ENCODE data around the gene UCKL1.
"Not testable (repeated sequence)": the region's sequence is repeated elsewhere in the genome, so short reads cannot be mapped to it uniquely, and the experiment has no call there.

UCKL1 gene

DNA sequence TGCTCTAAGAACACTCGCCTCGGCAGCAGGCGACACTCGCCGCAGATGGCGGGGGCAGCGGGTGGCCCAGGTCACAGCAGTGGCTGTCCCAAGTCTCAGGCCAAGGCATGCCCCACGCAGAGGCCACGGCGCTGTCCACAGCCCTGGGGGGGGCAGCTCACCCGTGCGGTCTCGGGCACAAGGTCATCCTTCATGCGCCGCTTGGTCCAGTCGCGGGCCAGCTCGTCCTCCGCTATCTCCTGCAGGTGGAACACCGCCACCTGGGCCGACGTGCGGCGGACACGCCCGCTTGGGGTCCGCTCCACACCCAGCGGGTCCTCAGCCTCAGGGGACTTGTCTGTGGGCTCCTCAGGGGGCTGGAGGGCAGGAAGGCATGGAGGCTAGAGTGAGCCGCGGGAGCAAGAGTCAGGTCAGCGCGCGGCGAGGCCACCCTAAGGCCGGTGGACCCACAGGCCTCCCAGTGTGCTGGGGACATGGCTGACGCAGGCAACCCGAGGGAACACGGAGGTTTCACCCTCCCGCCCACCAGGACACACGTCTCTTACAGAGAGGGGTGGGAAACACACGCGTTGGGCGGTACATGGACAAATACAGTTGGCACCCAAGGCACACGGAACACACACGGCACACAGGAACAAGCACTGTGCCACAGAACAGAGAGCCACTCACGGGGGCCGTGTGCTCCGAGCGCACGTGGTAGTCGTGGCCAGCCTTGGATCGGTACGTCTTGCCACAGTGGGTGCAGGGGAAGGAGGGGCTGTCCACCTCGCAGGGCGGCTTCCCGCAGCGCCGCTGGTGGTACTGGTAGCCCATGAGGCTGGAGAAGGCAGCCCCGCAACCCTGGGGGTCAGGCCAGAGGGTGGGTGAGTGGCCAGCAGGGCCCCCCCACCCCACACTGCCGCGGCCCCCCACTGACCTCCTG lies 6.5 kb upstream of the UCKL1 start:
- DNase-seq (ENCODE audit: low read depth), result no peak
- TF ChIP-seq MAX (IDR thresholded peaks at IDR 0.05; ENCODE audit: low read depth, low read length) (no peak), POLR2A (IDR thresholded peaks at IDR 0.05; ENCODE audit: extremely low read depth, insufficient read length) (no peak), MYC (IDR thresholded peaks at IDR 0.05; ENCODE audit: low read depth, low read length) (no peak), CTCF (IDR thresholded peaks at IDR 0.05; ENCODE audit: low read depth, low read length) (no peak)
- H3K4me3 ChIP-seq (ENCODE audit: low read depth, low read length), result no peak overlapping the region

- DNase-seq (ENCODE audit: low read depth), result no peak
- TF ChIP-seq MAX (IDR thresholded peaks at IDR 0.05; ENCODE audit: low read depth, low read length) (no peak), MYC (IDR thresholded peaks at IDR 0.05; ENCODE audit: low read depth, low read length) (no peak), POLR2A (IDR thresholded peaks at IDR 0.05; ENCODE audit: extremely low read depth, insufficient read length) (no peak), CTCF (IDR thresholded peaks at IDR 0.05; ENCODE audit: low read depth, low read length) (no peak)
- no peak overlapping the region for H3K4me3 ChIP-seq (ENCODE audit: low read depth, low read length)
These were observed 5.6 kb upstream of the UCKL1 start for GRCh38 chr20:63961664-63962425.

DNA sequence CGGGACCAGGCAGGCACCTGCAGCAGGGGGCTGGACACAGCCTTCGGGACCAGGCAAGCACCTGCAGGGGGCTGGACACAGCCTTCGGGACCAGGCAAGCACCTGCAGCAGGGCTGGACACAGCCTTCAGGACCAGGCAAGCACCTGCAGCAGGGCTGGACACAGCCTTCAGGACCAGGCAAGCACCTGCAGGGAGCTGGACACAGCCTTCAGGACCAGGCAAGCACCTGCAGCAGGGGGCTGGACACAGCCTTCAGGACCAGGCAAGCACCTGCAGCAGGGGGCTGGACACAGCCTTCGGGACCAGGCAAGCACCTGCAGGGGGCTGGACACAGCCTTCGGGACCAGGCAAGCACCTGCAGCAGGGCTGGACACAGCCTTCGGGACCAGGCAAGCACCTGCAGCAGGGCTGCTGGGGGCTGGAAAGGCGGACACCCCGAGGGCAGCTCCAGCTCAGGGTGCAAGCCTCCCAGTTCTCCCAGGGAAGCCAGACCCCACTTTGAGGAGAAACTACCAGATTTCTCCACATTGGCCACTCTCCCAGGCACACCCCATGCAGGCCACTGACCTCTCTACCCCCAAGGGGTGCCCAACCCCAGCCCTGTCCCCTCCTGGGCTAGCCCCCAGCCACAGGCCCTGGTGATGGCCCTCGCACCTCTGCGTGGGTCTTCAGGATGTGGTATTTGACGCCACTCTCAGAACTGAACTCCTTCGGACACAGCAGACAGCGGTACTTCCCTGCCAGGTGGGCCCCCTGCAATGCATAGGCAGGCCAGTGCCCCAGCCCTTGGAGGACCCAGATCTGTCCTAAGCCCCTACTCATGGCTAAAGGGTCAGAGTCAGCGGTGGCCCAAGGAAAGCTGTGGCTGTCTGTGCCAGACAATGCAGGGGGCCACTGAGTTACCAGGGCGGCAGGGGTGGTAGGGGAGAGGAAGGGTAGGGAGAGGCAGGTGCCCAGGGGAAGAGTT lies 4.7 kb upstream of the UCKL1 start:
- H3K4me3 ChIP-seq (ENCODE audit: low read depth, low read length); DNase-seq (ENCODE audit: low read depth): not testable (repeated sequence)

GRCh38 chr20:63959699-63960075 lies 3.5 kb upstream of the UCKL1 start:
- no peak overlapping the region for H3K4me3 ChIP-seq (ENCODE audit: low read depth, low read length)
- DNase-seq (ENCODE audit: low read depth), result no peak
- no peak for TF ChIP-seq MYC (IDR thresholded peaks at IDR 0.05; ENCODE audit: low read depth, low read length)
- no peak for TF ChIP-seq MAX (IDR thresholded peaks at IDR 0.05; ENCODE audit: low read depth, low read length)
- TF ChIP-seq POLR2A (IDR thresholded peaks at IDR 0.05; ENCODE audit: extremely low read depth, insufficient read length), result no peak
- no peak for TF ChIP-seq CTCF (IDR thresholded peaks at IDR 0.05; ENCODE audit: low read depth, low read length)

DNA sequence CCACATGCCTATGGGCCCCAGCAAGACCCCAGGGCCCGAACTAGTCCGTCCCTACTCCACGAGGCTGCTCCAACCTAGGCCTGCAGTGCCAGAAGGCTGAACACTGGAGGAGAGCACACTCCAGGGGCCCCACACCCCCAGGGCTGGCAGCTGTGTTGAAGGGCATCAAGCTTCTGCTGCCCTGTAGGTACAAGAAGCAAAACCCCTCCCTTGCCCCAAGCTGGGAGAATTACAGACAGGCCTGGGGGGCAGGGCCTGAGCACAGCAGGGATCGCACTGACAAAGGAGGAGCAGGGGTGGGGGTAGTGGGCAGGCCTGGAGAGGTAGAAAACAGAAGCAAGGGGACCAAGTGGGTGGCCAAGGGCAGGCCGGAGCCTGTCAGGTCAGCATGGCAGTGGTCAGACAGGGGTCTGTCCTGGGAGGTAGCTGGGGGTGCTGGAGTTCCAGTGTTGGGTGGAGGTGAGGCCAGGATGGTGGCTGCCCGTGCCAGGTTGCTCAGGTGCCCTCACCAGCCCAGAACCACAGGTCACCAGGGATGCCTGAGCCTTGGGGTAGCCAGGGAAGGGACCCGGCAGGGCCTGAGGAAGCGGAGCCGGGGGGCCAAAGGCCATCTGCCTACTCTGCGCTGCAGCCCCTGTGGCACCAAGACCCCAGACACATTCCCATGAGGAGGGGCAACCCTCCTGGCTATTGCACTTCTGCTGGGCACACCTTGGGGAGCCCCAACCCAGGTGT lies 2.9 kb upstream of the UCKL1 start:
- TF ChIP-seq MYC (IDR thresholded peaks at IDR 0.05; ENCODE audit: low read depth, low read length), result no peak
- no peak for TF ChIP-seq MAX (IDR thresholded peaks at IDR 0.05; ENCODE audit: low read depth, low read length)
- TF ChIP-seq CTCF (IDR thresholded peaks at IDR 0.05; ENCODE audit: low read depth, low read length), result no peak
- no peak overlapping the region for H3K4me3 ChIP-seq (ENCODE audit: low read depth, low read length)
- DNase-seq (ENCODE audit: low read depth), result peak; percentile 43

Data from NB4 (cell line).